Choroid plexus epithelial cell (primary cell): ENCODE data around the gene ASB18.

ENCODE experiments used
- DNase-seq: peaks from one replicate; pipeline ENCODE4 v3.0.0-alpha.2; 2010; ENCODE audit warnings: low read depth
- H3K4me3 ChIP-seq: 2 replicates; pipeline ENCODE4 v1.5.1; 2011; ENCODE audit warnings: low read depth, mild to moderate bottlenecking, control low read depth, low read length, moderate library complexity
- TF ChIP-seq, protein P1 (sequence below): conservative IDR thresholded peaks from 2 replicates; pipeline ENCODE4 v1.5.1; 2011; ENCODE audit warnings: low read depth, mild to moderate bottlenecking, control low read depth, inconsistent platforms, low read length, moderate library complexity

The ASB18 gene

DNA sequence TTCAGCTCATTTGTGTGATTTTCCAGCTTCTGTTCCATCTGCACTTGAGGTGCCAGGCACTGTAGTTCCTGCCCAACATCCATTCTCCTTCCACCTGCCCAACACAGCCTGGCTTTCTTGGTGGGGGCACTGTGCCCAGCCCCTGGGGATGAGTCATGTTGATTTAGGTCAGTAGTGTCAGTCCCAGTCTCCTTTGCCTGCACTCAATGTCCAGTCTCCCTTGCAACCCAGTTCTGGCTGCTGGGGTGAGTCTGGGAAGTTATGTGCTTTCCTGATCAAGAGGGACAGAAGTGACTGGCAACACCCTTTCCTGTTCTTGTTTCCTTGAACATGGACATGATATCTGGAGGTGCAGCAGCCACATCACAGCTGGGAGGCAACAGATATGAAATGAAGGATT, 1.5 kb upstream of the ASB18 start:
- H3K4me3 ChIP-seq: no peak overlapping the region
- DNase-seq: no peak
- TF ChIP-seq, protein P1, sequence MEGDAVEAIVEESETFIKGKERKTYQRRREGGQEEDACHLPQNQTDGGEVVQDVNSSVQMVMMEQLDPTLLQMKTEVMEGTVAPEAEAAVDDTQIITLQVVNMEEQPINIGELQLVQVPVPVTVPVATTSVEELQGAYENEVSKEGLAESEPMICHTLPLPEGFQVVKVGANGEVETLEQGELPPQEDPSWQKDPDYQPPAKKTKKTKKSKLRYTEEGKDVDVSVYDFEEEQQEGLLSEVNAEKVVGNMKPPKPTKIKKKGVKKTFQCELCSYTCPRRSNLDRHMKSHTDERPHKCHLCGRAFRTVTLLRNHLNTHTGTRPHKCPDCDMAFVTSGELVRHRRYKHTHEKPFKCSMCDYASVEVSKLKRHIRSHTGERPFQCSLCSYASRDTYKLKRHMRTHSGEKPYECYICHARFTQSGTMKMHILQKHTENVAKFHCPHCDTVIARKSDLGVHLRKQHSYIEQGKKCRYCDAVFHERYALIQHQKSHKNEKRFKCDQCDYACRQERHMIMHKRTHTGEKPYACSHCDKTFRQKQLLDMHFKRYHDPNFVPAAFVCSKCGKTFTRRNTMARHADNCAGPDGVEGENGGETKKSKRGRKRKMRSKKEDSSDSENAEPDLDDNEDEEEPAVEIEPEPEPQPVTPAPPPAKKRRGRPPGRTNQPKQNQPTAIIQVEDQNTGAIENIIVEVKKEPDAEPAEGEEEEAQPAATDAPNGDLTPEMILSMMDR: no peak

DNA sequence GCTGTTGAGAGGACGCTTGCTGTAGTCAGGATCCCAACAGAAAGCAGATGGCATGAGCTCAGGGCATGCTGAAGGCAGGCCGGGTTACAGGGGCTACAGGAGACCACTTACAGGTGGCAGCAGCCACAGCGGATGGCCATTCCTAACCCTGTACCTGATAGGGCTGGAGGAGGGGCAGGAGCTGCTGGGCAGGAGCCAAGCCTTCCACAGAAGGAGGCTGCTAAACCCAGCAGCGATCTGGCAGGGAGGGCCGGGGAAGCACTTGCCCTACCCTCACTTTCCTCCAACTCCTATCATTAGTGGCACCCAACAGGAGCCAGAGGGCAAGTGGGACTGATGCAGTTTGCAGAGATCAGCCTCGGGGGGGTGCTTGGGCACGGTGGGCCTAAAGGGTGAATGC, 2.0 kb downstream of the ASB18 start:
- TF ChIP-seq, protein P1: no peak
- no peak for DNase-seq
- no peak overlapping the region for H3K4me3 ChIP-seq

DNA sequence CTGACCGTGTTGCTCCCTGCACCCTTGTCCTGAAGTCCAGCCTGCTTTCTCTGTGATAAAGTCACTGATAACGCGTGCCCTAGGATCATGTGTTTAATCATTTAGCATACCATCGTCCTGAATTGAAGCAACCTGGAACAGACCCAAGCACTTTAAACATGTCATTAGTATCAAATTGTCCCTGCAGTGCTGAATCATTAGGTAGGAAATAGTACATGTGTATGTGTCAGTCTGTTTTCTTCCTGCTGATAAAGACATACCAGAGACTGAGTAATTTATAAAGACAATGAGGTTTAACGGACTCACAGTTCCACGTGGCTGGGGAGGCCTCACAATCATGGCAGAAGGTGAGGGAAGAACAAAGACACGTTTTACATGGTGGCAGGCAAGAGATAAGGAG, 2.8 kb downstream of the ASB18 start:
- TF ChIP-seq, protein P1: no peak
- no peak for DNase-seq
- no peak overlapping the region for H3K4me3 ChIP-seq

DNA sequence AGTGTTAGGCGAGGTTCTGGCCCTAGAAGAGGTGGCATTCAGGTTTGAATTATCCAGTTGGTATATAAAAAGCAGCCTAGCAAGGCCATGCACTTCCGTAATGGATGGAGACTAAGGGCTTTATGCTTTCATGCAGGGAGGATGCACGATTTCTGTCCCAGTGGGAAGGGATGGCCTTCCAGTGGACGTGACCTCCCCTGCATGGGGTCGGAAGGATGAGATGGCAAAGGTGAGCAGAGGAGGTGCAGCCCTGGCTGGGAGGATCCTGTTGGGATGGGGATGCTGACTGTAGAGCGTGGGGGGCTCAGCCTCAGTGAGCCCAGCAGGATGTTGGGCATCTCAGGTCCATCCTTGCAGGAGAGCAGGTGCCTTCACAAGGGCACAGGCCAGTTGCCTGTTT, 4.8 kb downstream of the ASB18 start:
- TF ChIP-seq, protein P1: no peak
- no peak for DNase-seq
- no peak overlapping the region for H3K4me3 ChIP-seq

DNA sequence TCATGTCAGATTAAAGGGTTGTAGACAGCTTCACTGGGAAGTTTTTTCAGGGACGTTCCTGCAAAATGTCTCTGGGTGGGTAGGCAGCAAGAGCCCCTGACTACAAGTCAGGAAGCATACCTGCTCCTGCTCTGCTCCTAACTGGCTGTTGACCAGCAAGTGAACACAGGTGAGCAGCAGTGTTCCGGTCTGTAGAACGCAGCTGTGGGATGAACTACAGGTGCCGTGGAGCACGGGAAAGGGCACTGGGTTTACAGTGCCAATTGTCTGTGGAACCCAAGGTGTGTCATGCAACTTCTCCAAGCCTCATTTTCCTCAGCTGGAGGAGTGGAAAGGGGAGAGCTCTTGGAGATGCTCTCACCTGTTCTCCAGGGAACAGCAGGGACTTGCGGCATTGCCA, 6.6 kb downstream of the ASB18 start:
- TF ChIP-seq, protein P1: no peak
- no peak for DNase-seq
- no peak overlapping the region for H3K4me3 ChIP-seq

DNA sequence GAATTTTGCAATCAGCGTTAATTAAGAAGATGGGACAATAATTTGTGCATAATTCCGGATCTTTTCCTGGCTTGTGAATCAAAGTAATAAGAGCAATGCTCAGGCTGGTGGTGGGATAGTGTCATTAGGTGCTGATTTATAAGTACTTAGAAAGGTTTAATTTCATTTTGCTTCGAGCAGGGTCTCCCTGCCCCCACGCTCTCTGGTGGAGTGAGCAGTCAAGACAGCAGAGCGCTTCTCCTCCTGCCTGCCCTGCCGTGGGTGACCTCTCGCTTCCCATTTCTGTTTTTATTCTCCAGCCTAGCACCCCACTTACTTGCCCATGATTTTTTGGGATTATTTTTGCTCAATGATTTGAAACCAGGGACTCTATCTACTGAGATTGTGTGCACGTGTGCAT, 7.1 kb downstream of the ASB18 start:
- DNase-seq: no peak
- TF ChIP-seq, protein P1: no peak
- H3K4me3 ChIP-seq: no peak overlapping the region

DNA sequence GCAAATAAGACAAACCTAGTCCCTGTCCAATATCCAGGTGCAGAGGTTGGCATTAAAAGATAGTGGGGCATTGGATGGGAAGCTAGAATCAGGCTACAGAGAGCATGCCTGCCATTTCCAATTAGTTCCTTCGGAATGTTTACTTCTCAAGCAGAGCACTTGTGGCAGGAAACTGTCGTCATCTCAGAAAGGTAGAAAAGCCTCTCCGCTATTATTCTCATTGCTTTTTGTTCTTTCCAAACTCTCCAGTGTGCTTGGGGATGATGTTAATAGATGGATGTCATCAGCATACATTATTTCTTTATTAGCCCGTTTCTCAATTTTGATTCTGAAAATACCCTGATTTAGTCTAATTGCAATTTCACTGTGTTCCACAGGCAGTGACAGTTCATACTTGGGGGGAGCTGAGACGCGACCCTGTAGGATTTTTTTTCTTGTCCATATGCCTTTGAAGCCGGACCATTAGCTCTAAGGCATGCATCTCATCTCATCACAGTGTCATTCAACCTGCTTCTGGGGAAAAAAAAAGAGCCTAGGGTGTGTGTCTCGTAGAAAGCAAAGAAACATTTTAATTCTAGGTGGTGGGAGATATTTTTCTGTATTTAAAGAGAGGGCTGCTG, 7.7 kb downstream of the ASB18 start:
- no peak overlapping the region for H3K4me3 ChIP-seq
- DNase-seq: no peak
- TF ChIP-seq, protein P1: no peak
